Endothelial cell (in vitro differentiated cells): Measurements from ENCODE around the gene BCAT1. TPM values are rescaled to one million over a fixed set of nuclear protein-coding genes. Genes with fewer than 3 reads are reported as not detected.
A peak's percentile ranks its signal among the peaks of the same experiment; 100 is the strongest.

ENCODE experiments used
- DNase-seq: peaks from one replicate; pipeline ENCODE4 v3.0.0; 2021; ENCODE audit warnings: low spot score
- H3K27ac Mint-ChIP-seq: one replicate; pipeline ENCODE4 v1.8.0; 2021; ENCODE audit warnings: mixed read lengths, inconsistent platforms; ENCODE audit not compliant: unreplicated experiment
- H3K27me3 Mint-ChIP-seq: one replicate; pipeline ENCODE4 v1.8.0; 2021; ENCODE audit warnings: mild to moderate bottlenecking, moderate library complexity, mixed read lengths, inconsistent platforms; ENCODE audit not compliant: unreplicated experiment
- H3K36me3 Mint-ChIP-seq: one replicate; pipeline ENCODE4 v1.8.0; 2021; ENCODE audit warnings: mild to moderate bottlenecking, low read depth, mixed read lengths, inconsistent platforms; ENCODE audit not compliant: unreplicated experiment
- H3K4me1 Mint-ChIP-seq: one replicate; pipeline ENCODE4 v1.8.0; 2021; ENCODE audit warnings: mild to moderate bottlenecking, mixed read lengths, inconsistent platforms; ENCODE audit not compliant: unreplicated experiment
- H3K4me3 Mint-ChIP-seq: one replicate; pipeline ENCODE4 v1.8.0; 2021; ENCODE audit warnings: mild to moderate bottlenecking, mixed read lengths, inconsistent platforms; ENCODE audit not compliant: unreplicated experiment
- H3K9me3 Mint-ChIP-seq: one replicate; pipeline ENCODE4 v1.8.0; 2021; ENCODE audit warnings: mixed read lengths, inconsistent platforms; ENCODE audit not compliant: unreplicated experiment
- total RNA-seq: library from RNA; stranded (reverse); fragmentation: NEBNext Ultra II Directional; extraction: Animal tissue kit (Norgen Biotek cat#: 25700); gene quantifications from one replicate; pipeline ENCODE4 v1.2.1, GENCODE V29; 2021; ENCODE audit not compliant: unreplicated experiment
- TF ChIP-seq, protein P1 (sequence below): fragments of 200-600 bp; sonication (generic); IDR thresholded peaks from one replicate; pipeline ENCODE4 v1.5.0; 2021; ENCODE audit warnings: antibody characterized with exemption; ENCODE audit not compliant: unreplicated experiment

Gene BCAT1
- total RNA-seq, 1 donor from 2014 or later, result 110 TPM

DNA sequence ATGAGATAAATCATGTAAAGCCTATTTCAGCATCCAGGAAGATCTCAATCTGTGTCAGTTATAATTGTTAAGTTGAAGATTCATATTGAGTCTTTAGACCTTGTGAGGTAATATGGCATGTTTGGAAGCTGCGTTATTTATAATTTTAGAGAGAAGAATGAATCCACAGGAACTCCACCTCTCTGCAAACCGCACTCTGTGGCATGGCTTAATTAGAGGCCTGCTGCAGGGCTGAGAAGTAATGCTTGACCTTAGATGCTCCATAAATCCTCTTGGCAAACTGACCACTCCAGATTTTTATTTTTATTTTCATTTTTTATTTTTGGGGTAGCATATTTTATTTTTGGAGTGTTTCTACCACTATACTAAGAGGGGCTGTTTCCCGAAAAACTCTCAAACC lies 28.8 kb downstream of the BCAT1 start:
- TF ChIP-seq, protein P1, sequence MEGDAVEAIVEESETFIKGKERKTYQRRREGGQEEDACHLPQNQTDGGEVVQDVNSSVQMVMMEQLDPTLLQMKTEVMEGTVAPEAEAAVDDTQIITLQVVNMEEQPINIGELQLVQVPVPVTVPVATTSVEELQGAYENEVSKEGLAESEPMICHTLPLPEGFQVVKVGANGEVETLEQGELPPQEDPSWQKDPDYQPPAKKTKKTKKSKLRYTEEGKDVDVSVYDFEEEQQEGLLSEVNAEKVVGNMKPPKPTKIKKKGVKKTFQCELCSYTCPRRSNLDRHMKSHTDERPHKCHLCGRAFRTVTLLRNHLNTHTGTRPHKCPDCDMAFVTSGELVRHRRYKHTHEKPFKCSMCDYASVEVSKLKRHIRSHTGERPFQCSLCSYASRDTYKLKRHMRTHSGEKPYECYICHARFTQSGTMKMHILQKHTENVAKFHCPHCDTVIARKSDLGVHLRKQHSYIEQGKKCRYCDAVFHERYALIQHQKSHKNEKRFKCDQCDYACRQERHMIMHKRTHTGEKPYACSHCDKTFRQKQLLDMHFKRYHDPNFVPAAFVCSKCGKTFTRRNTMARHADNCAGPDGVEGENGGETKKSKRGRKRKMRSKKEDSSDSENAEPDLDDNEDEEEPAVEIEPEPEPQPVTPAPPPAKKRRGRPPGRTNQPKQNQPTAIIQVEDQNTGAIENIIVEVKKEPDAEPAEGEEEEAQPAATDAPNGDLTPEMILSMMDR, result no peak
- Mint-ChIP-seq H3K4me1 (peaks cover 24% of the 10 kb centered on the region), H3K36me3 (no peaks in the 10 kb centered on the region), H3K4me3 (no peak overlapping the region), H3K9me3 (no peaks in the 10 kb centered on the region), H3K27me3 (peaks cover 3% of the 10 kb centered on the region), H3K27ac (peak overlapping the region; percentile 2)
- no peak for DNase-seq

DNA sequence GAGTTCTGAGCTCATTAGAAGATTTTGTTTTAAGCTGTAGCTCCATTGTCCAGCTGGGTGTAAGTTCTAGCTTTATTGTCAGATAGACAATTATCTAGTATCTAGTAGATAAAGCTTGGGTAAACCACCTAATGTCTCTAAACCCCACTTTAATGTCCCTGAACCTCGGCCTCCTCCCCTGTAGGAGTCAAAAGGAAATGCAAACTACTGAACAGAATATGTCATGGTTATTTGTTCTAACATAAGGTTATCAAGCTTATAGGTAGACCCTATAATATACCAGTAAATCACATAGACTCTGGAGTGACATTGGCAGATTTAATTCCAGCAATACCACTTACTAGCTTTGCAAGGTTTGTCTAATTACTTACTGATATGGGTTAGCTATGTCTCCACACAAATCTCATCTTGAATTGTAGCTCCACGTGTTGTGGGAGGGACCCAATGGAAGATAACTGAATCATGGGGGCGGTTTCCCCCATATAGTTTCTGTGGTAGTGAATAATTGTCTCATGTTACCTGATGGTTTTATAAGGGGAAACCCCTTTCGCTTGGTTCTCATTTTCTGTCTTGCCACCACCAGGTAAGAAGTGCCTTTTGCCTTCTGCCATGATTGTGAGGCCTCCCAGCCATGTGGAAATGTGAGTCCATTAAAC lies 29.4 kb downstream of the BCAT1 start:
- no peak for DNase-seq
- H3K27me3 Mint-ChIP-seq, result peaks cover 3% of the 10 kb centered on the region
- no peak overlapping the region for H3K4me3 Mint-ChIP-seq
- H3K4me1 Mint-ChIP-seq, result peaks cover 24% of the 10 kb centered on the region
- no peaks in the 10 kb centered on the region for H3K36me3 Mint-ChIP-seq
- TF ChIP-seq, protein P1, result no peak
- no peak overlapping the region for H3K27ac Mint-ChIP-seq
- H3K9me3 Mint-ChIP-seq, result no peaks in the 10 kb centered on the region

- Mint-ChIP-seq H3K27ac (no peak overlapping the region), H3K9me3 (no peaks in the 10 kb centered on the region), H3K4me1 (peaks cover 23% of the 10 kb centered on the region), H3K36me3 (no peaks in the 10 kb centered on the region), H3K27me3 (peaks cover 3% of the 10 kb centered on the region), H3K4me3 (no peak overlapping the region)
- TF ChIP-seq, protein P1, result no peak
- no peak for DNase-seq
Measured at GRCh38 chr12:24918596-24918995, 30.3 kb downstream of the BCAT1 start.

GRCh38 chr12:24915501-24915900 lies 33.4 kb downstream of the BCAT1 start:
- Mint-ChIP-seq H3K27me3 (no peaks in the 10 kb centered on the region), H3K9me3 (no peaks in the 10 kb centered on the region), H3K4me3 (no peak overlapping the region), H3K27ac (no peak overlapping the region), H3K36me3 (no peaks in the 10 kb centered on the region), H3K4me1 (peaks cover 3% of the 10 kb centered on the region)
- TF ChIP-seq, protein P1, result no peak
- DNase-seq, result no peak

DNA sequence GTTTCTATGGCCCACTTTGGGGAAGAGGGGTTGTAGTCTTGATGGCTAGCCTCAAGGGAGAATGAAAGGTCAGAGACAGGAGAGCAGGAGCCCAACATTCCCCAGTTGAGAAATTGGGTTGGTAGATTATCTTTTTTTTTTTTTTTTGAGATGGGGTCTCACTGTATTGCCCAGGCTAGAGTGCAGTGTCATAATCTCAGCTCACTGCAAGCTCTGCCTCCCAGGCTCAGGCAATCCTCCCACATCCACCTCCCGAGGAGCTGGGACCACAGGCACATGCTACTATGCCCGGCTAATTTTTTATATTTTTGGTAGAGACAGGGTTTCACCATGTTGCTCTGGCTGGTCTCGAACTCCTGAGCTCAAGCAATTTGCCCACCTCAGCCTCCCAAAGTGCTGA lies 34.9 kb downstream of the BCAT1 start:
- Mint-ChIP-seq H3K27me3 (no peaks in the 10 kb centered on the region), H3K4me3 (no peak overlapping the region), H3K36me3 (no peaks in the 10 kb centered on the region), H3K27ac (no peak overlapping the region), H3K4me1 (peaks cover 11% of the 10 kb centered on the region), H3K9me3 (no peaks in the 10 kb centered on the region)
- DNase-seq, result no peak
- TF ChIP-seq, protein P1, result no peak
